Measurements from ENCODE around the gene MCFD2. TPM values are rescaled to one million over a fixed set of nuclear protein-coding genes. Genes with fewer than 3 reads are reported as not detected.

Gene MCFD2
- total and polyA plus RNA-seq, 10 donors, result 10.3 to 112 (median 65.5) TPM

DNA sequence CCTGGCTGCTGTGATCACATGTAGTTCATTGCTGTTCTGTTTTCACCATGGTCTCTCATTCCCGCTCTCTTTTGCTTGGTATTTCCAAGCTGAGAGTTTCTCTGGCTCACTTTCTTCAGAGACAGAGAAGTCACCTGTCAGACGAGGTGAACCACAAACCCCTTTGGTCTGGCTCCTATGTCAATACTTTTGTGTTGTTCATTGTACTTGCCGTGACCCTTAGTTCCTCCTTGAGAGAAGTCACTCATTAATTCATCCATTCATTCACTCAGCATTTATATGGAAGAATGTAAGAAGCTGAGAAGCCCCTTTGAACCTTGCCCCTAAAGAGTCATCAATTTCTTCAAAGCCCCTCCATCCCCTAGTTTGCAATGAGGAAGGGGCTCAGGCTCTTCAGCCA is 15.2 kb downstream of the MCFD2 start:
- Histone ChIP-seq H3K9me3 (no peaks in the 10 kb centered on the region), H3K27ac (no peak overlapping the region), H3K4me3 (no peak overlapping the region), H3K27me3 (replicated peaks in 1 of 7) (no peaks in the 10 kb centered on the region), H3K4me1 (peaks cover 0 to 12% (median 0%) of the 10 kb centered on the region in 6 donors), H3K36me3 (peaks cover 0 to 33% (median 14%) of the 10 kb centered on the region in 6 donors)
- WGBS, 5 donors, result 71 to 86% (median 78%) methylated on average over 3 of the region's 3 CpGs
- DNase-seq, result no peak
- TF ChIP-seq POLR2AphosphoS5 (IDR thresholded peaks at IDR 0.05) (no peak), POLR2A (IDR thresholded peaks at IDR 0.05) (no peak)
- TF ChIP-seq, protein P1, sequence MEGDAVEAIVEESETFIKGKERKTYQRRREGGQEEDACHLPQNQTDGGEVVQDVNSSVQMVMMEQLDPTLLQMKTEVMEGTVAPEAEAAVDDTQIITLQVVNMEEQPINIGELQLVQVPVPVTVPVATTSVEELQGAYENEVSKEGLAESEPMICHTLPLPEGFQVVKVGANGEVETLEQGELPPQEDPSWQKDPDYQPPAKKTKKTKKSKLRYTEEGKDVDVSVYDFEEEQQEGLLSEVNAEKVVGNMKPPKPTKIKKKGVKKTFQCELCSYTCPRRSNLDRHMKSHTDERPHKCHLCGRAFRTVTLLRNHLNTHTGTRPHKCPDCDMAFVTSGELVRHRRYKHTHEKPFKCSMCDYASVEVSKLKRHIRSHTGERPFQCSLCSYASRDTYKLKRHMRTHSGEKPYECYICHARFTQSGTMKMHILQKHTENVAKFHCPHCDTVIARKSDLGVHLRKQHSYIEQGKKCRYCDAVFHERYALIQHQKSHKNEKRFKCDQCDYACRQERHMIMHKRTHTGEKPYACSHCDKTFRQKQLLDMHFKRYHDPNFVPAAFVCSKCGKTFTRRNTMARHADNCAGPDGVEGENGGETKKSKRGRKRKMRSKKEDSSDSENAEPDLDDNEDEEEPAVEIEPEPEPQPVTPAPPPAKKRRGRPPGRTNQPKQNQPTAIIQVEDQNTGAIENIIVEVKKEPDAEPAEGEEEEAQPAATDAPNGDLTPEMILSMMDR (IDR thresholded peaks at IDR 0.05 in 8 of 11, conservative IDR thresholded peaks at IDR 0.05 in 3 of 11), result no peak
- intact Hi-C loops (cut with DNase I; ENCODE audit: low total_unique reads), result no loop called here

GRCh38 chr2:46899053-46899452 is 16.6 kb downstream of the MCFD2 start:
- Histone ChIP-seq H3K4me1 (peaks cover 0 to 12% (median 0%) of the 10 kb centered on the region in 6 donors), H3K27ac (no peak overlapping the region), H3K4me3 (no peak overlapping the region), H3K36me3 (peaks cover 0 to 20% (median 4%) of the 10 kb centered on the region in 6 donors), H3K9me3 (no peaks in the 10 kb centered on the region), H3K27me3 (replicated peaks in 1 of 7) (no peaks in the 10 kb centered on the region)
- WGBS, 5 donors, result 91 to 98% (median 95%) methylated on average over 17 of the region's 17 CpGs
- intact Hi-C loops (cut with DNase I; ENCODE audit: low total_unique reads), result no loop called here
- no peak for DNase-seq
- TF ChIP-seq, protein P1 (IDR thresholded peaks at IDR 0.05 in 8 of 11, conservative IDR thresholded peaks at IDR 0.05 in 3 of 11), result no peak
- TF ChIP-seq POLR2AphosphoS5 (IDR thresholded peaks at IDR 0.05) (no peak), POLR2A (IDR thresholded peaks at IDR 0.05) (no peak)

DNA sequence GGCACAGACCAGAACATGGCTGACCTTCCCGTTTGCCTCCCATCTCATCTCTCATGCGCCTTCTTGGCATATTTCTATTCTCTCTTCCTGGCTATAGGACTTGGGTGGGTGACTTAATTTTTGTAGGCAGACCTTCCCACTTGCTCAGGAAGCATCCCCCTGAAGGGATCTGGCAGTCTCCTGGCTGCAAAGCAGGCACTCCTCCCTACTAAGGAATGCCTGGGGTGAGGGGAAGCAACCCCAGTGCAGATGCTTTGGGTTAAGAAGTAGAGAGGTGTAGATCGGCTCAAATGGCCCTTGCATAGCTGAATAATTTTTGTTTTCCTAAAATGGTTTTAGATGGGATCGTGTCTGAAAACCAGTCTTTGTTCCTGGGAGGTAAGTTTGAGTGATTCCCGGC is 17.6 kb downstream of the MCFD2 start:
- H3K9me3 ChIP-seq, result no peaks in the 10 kb centered on the region
- peaks cover 0 to 7% (median 0%) of the 10 kb centered on the region in 6 donors for H3K4me1 ChIP-seq
- H3K27ac ChIP-seq, result no peak overlapping the region
- WGBS, 5 donors, result 89 to 93% (median 91%) methylated on average over 5 of the region's 5 CpGs
- TF ChIP-seq, protein P1 (IDR thresholded peaks at IDR 0.05 in 8 of 11, conservative IDR thresholded peaks at IDR 0.05 in 3 of 11), result no peak
- TF ChIP-seq POLR2AphosphoS5 (IDR thresholded peaks at IDR 0.05), result no peak
- no peak for TF ChIP-seq POLR2A (IDR thresholded peaks at IDR 0.05)
- peaks cover 0 to 11% (median 0%) of the 10 kb centered on the region in 6 donors for H3K36me3 ChIP-seq
- no peak for DNase-seq
- intact Hi-C loops (cut with DNase I; ENCODE audit: low total_unique reads), result no loop called here
- no peak overlapping the region for H3K4me3 ChIP-seq
- no peaks in the 10 kb centered on the region for H3K27me3 ChIP-seq (replicated peaks in 1 of 7)

GRCh38 chr2:46893269-46893939 is 22.2 kb downstream of the MCFD2 start:
- TF ChIP-seq POLR2A (IDR thresholded peaks at IDR 0.05) (no peak), POLR2AphosphoS5 (IDR thresholded peaks at IDR 0.05) (no peak)
- TF ChIP-seq, protein P1 (IDR thresholded peaks at IDR 0.05 in 8 of 11, conservative IDR thresholded peaks at IDR 0.05 in 3 of 11), result no peak
- H3K27ac ChIP-seq, result no peak overlapping the region
- no peaks in the 10 kb centered on the region for H3K36me3 ChIP-seq
- no peaks in the 10 kb centered on the region for H3K27me3 ChIP-seq (replicated peaks in 1 of 7)
- intact Hi-C loops (cut with DNase I; ENCODE audit: low total_unique reads), result no loop called here
- WGBS, 5 donors, result 77 to 89% (median 81%) methylated on average over 3 of the region's 3 CpGs
- DNase-seq, result no peak
- H3K4me3 ChIP-seq, result no peak overlapping the region
- H3K4me1 ChIP-seq, result peaks cover 0 to 10% (median 2%) of the 10 kb centered on the region in 6 donors
- H3K9me3 ChIP-seq, result no peaks in the 10 kb centered on the region
